Putamen (tissue), 1 donor: ENCODE measurements around the gene PDZD7.

Source experiments
- DNase-seq: peaks from one replicate; pipeline ENCODE4 v3.0.0-alpha.2; 2016; ENCODE audit warnings: low spot score

The PDZD7 gene

DNA sequence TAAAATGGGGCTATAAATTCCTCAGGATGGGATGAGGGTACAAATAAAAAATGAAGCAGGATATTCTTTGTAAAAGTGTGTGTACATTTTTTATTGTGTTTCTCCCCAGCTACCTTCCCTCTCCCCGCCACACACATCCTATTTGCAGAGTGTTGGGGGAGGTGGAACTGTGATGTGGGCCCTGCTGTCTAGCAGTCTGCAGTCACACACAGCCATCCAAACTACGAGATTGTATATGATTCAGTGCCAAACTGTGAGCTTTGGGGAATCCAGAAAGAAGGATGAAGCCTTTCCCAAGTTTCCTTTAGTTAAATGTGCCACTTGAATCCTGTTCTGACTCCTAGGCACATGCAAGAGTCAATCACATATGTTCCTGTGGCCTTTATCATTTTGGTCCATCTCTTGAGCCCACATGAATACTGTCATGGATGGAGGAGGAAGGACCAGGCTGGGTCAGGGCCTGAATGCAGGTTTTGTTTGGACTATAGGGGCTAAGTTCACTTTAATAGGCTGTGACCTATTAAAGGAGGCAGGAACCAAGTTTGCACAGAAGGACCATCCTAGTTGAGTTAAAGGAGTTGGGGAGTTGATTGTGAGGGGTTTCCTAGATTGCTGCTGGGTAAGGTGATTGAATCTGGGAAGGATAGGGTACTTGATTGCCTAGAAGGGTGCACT lies 62.7 kb downstream of the PDZD7 start:
- DNase-seq = no peak

DNA sequence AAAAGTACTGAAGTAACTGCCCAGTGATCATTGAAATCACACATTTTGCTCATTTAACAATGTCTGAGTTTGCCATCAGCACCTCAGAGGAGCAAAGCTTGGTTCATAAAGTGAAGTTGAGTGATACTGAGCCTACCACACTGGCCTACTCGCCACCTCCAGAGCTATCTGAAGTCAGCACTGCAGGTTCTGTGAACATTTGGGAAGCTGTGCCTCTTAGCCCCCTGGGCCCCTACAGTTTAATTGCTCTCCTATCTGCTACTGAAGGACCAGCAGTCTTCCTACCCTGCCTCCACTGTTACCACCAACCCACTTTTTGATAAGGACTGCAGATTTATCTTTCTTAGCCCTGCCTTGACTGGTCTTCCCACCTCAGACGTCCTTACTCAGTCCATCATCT lies 63.6 kb downstream of the PDZD7 start:
- no peak for DNase-seq

DNA sequence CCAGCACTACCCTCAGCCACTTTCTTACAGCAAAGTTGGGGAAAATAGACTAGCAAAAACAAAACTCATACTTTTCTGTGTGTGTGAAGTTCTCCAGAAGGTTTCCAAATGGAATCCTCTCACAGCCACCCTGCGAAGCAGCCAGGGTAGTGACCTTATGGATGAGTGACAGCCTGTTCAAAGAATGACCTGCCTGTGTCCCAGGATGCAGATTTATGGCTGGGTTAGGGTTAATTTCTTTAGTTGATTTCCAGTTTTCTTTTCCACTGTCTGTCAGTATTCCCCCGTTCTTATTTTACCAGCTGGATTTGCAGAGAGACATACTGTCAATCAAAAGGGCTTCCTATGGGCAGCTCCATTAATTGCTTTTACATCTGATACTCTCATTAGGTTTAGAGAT lies 64.0 kb downstream of the PDZD7 start:
- DNase-seq = no peak

DNA sequence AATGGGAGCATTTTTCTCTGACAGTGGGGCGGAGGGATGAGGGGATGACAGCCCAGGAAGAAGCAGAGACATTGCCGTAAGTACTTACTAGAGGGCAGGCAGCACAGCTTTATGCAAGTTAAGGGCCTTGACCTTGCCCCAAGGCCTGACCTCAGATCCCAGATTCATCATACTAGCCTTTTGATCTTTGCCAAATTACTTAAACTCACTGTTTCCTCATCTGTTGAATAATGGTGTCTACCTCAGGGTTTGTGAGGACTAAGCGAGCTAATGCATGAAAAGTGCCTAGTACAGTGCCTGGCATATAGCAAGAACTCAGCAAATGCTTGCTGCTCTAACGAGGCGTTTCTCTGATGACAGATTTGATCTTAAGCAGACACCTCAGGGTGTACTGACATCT lies 65.1 kb downstream of the PDZD7 start:
- DNase-seq = no peak

DNA sequence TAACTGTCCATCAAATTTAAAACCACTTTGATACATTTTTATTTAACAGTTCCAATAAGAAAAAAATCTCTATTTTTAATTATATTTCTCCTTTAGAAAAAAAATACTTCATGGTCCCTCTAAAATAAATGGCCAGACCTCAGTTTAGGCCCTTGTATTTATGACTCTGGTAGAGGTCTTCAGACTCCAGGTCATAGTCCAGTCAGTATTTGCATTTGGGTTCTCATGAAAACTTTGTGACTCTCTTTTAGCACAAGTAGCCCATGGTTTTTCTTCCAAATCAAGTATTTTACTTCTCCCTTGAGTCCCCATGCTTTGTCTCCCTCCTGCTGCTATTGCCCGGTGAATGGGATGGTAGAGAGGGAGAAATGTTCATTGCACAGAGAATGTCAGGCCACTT lies 67.1 kb downstream of the PDZD7 start:
- no peak for DNase-seq

DNA sequence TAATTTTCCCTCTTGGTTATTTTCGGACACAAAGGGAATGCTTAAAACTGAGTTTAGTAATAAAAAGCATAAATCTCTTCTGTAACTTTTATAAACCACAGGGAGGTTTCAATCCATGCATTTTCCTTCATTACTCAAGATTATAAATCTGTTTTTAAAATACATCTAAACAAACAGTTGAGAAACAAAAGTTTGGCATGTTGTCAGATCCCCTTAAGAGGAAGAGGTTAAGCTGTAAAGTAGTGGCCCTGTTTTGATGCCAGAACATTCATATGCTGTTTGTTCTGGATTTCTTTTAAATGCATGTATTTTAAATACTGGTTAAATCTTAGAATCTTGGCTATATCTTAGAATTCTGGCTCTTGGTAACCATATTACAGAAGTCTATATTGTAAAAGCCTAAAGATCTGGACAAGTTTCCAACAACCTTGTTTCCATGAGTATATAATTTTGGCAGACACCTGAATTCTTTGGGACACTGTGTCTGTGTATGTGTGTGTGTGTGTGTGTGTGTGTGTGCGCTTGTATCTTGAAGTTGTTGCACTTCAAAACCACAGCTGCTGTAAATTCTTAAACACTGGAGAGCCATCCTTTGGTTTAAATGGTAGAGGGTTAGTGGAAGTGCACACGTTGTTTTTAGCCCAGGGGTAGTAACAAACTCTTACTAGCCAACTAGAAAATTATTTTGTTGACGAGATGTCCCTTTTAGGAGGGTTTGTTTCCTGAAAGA lies 68.4 kb downstream of the PDZD7 start:
- no peak for DNase-seq

DNA sequence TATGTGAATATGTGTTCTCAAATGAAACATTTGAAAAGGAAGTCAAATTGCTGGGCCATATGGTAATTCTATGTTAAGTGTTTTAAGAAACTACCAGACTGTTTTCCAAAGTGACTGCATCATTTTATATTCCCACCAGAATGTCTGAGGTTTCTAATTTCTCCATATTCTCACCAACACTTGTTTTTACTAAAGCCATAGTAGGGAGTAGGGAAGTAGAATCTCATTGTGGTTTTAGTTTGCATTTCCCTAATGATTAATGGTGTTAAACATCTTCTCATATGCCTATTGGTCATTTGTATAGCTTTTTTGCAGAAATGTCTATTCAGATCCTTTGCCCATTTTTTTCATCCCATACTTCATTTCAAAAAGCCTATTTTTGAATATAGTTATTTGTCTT lies 70.7 kb downstream of the PDZD7 start:
- DNase-seq = no peak
